H9 (cell line): ENCODE data around the gene ATG5. TPM values are rescaled to one million over a fixed set of nuclear protein-coding genes. Genes with fewer than 3 reads are reported as not detected.

ENCODE experiments used
- DNase-seq: peaks from one replicate; pipeline ENCODE4 v3.0.0-alpha.2; 2017
- H2AFZ ChIP-seq: one replicate; pipeline ENCODE4 v1.6.1; 2013; ENCODE audit warnings: mild to moderate bottlenecking, low read length, control low read depth, moderate library complexity
- H2AK5ac ChIP-seq: 2 replicates; pipeline ENCODE4 v1.6.1; 2013; ENCODE audit warnings: low read length, control low read depth, mixed read lengths; ENCODE audit not compliant: insufficient read length
- H2BK120ac ChIP-seq: one replicate; pipeline ENCODE4 v1.6.1; 2013; ENCODE audit warnings: low read depth, mild to moderate bottlenecking, low read length, control low read depth, inconsistent platforms; ENCODE audit not compliant: poor library complexity, severe bottlenecking
- H2BK12ac ChIP-seq: 2 replicates; pipeline ENCODE4 v1.6.1; 2013; ENCODE audit warnings: low read length, control low read depth, mixed read lengths, low read depth; ENCODE audit not compliant: insufficient read length
- H2BK15ac ChIP-seq: 2 replicates; pipeline ENCODE4 v1.6.1; 2013; ENCODE audit warnings: low read depth, low read length, control low read depth
- H2BK20ac ChIP-seq: one replicate; pipeline ENCODE4 v1.6.1; 2013; ENCODE audit warnings: low read depth, mild to moderate bottlenecking, low read length, control low read depth, inconsistent platforms; ENCODE audit not compliant: poor library complexity, severe bottlenecking
- H2BK5ac ChIP-seq: 2 replicates; pipeline ENCODE4 v1.6.1; 2013; ENCODE audit warnings: low read length, control low read depth, mixed read lengths; ENCODE audit not compliant: insufficient read length
- H3K14ac ChIP-seq: 2 replicates; pipeline ENCODE4 v1.6.1; 2013; ENCODE audit warnings: low read length, control low read depth; ENCODE audit not compliant: insufficient read depth
- H3K18ac ChIP-seq: 2 replicates; pipeline ENCODE4 v1.6.1; 2013; ENCODE audit warnings: low read depth, mild to moderate bottlenecking, mixed read lengths, low read length, control low read depth; ENCODE audit not compliant: insufficient read length
- H3K23ac ChIP-seq: 2 replicates; pipeline ENCODE4 v1.6.1; 2013; ENCODE audit warnings: low read length, control low read depth, mixed read lengths, low read depth; ENCODE audit not compliant: insufficient read length
- H3K23me2 ChIP-seq: 2 replicates; pipeline ENCODE4 v1.6.1; 2013; ENCODE audit warnings: low read depth, mild to moderate bottlenecking, mixed read lengths, low read length, control low read depth; ENCODE audit not compliant: insufficient read length, poor library complexity, severe bottlenecking
- H3K27ac ChIP-seq: 2 replicates; pipeline ENCODE4 v1.5.1; 2013; ENCODE audit warnings: low read length, control low read depth, mixed read lengths, low read depth; ENCODE audit not compliant: insufficient read length
- H3K27me3 ChIP-seq: 2 replicates; pipeline ENCODE4 v1.6.1; 2013; ENCODE audit warnings: low read length, control low read depth, inconsistent platforms; ENCODE audit not compliant: insufficient read depth
- H3K4ac ChIP-seq: 2 replicates; pipeline ENCODE4 v1.6.1; 2013; ENCODE audit warnings: low read depth, mild to moderate bottlenecking, control low read depth, inconsistent platforms, low read length, moderate library complexity
- H3K4me1 ChIP-seq: 2 replicates; pipeline ENCODE4 v1.6.1; 2013; ENCODE audit warnings: low read length, control low read depth, inconsistent platforms; ENCODE audit not compliant: insufficient read depth
- H3K4me2 ChIP-seq: 2 replicates; pipeline ENCODE4 v1.6.1; 2013; ENCODE audit warnings: low read length, control low read depth, mixed read lengths; ENCODE audit not compliant: insufficient read length, insufficient read depth
- H3K56ac ChIP-seq: 2 replicates; pipeline ENCODE4 v1.6.1; 2013; ENCODE audit warnings: low read depth, mild to moderate bottlenecking, mixed read lengths, low read length, control low read depth; ENCODE audit not compliant: insufficient read length
- H3K79me1 ChIP-seq: 2 replicates; pipeline ENCODE4 v1.6.1; 2013; ENCODE audit warnings: low read depth, mild to moderate bottlenecking, moderate library complexity, low read length, control low read depth, inconsistent platforms; ENCODE audit not compliant: insufficient read depth, poor library complexity, severe bottlenecking
- H3K79me2 ChIP-seq: 2 replicates; pipeline ENCODE4 v1.6.1; 2013; ENCODE audit warnings: low read length, control low read depth, inconsistent platforms; ENCODE audit not compliant: insufficient read depth
- H3K9ac ChIP-seq: 2 replicates; pipeline ENCODE4 v1.6.1; 2013; ENCODE audit warnings: low read length, control low read depth, mixed read lengths; ENCODE audit not compliant: insufficient read length; ENCODE audit errors: extremely low read depth
- H3K9me3 ChIP-seq: one replicate; pipeline ENCODE4 v1.6.1; 2013; ENCODE audit warnings: low read depth, low read length, inconsistent platforms; ENCODE audit not compliant: control insufficient read depth
- H3T11ph ChIP-seq: one replicate; pipeline ENCODE4 v1.6.1; 2013; ENCODE audit warnings: mild to moderate bottlenecking, low read length, control low read depth, inconsistent platforms
- H4K20me1 ChIP-seq: one replicate; pipeline ENCODE4 v1.6.1; 2013; ENCODE audit not compliant: control insufficient read depth, insufficient read length, insufficient read depth
- H4K5ac ChIP-seq: 2 replicates; pipeline ENCODE4 v1.6.1; 2013; ENCODE audit warnings: low read depth, mild to moderate bottlenecking, mixed read lengths, low read length, control low read depth; ENCODE audit not compliant: insufficient read length
- H4K8ac ChIP-seq: replicated peaks from 2 replicates; pipeline ENCODE4 v1.6.1; 2013; ENCODE audit warnings: low read length, control low read depth, mixed read lengths, low read depth; ENCODE audit not compliant: insufficient read length
- H4K91ac ChIP-seq: 2 replicates; pipeline ENCODE4 v1.6.1; 2013; ENCODE audit warnings: low read depth, mild to moderate bottlenecking, moderate library complexity, mixed read lengths, low read length, control low read depth; ENCODE audit not compliant: insufficient read length
- H3K27ac Mint-ChIP-seq, 3 experiments: 2 replicates in 2 of 3; 3 replicates in 1 of 3; pipeline ENCODE4 v1.8.0; 2020 to 2021; ENCODE audit warnings: mixed read lengths in 3 of 3, mild to moderate bottlenecking in 1 of 3, moderate library complexity in 1 of 3
- H3K27me3 Mint-ChIP-seq: 2 replicates; pipeline ENCODE4 v1.8.0; 2021; ENCODE audit warnings: low read depth, mild to moderate bottlenecking, moderate library complexity, mixed read lengths
- H3K36me3 Mint-ChIP-seq, 3 experiments: 2 replicates in 2 of 3; 3 replicates in 1 of 3; pipeline ENCODE4 v1.8.0; 2020 to 2021; ENCODE audit warnings: low read depth in 3 of 3, mixed read lengths in 3 of 3; ENCODE audit not compliant: insufficient read depth in 1 of 3
- H3K4me1 Mint-ChIP-seq, 2 experiments: 2 replicates each; pipeline ENCODE4 v1.8.0; 2020; ENCODE audit warnings: mixed read lengths in 2 of 2
- H3K4me3 Mint-ChIP-seq, 2 experiments: 2 replicates in 1 of 2; 3 replicates in 1 of 2; pipeline ENCODE4 v1.8.0; 2020 to 2021; ENCODE audit warnings: mild to moderate bottlenecking in 2 of 2, mixed read lengths in 2 of 2, moderate library complexity in 1 of 2
- H3K9me3 Mint-ChIP-seq, 2 experiments: 2 replicates in 1 of 2; 3 replicates in 1 of 2; pipeline ENCODE4 v1.8.0; 2020; ENCODE audit warnings: mild to moderate bottlenecking in 2 of 2, mixed read lengths in 2 of 2, moderate library complexity in 1 of 2
- WGBS: extraction: QIAGEN DNeasy Blood & Tissue Kit; methylation state at CpG from one replicate; pipeline ENCODE4 v1.1.7; 2013; ENCODE audit warnings: missing lambda C conversion rate, low lambda C conversion rate, mixed read lengths; ENCODE audit not compliant: insufficient read length; ENCODE audit errors: extremely low coverage; 5-methylcytosine and 5-hydroxymethylcytosine counted together
- total RNA-seq: library from RNA; stranded (reverse); gene quantifications from 2 replicates; pipeline ENCODE4 v1.2.1, GENCODE V29; 2021
- TF ChIP-seq, protein P1 (sequence below): fragments of 200-600 bp; sonication (generic); conservative IDR thresholded peaks from 3 replicates; pipeline ENCODE4 v1.8.0; 2021; ENCODE audit warnings: antibody characterized with exemption, mild to moderate bottlenecking

Gene ATG5
- total RNA-seq, 1 experiment from 2014 or later, result 36.7 TPM

DNA sequence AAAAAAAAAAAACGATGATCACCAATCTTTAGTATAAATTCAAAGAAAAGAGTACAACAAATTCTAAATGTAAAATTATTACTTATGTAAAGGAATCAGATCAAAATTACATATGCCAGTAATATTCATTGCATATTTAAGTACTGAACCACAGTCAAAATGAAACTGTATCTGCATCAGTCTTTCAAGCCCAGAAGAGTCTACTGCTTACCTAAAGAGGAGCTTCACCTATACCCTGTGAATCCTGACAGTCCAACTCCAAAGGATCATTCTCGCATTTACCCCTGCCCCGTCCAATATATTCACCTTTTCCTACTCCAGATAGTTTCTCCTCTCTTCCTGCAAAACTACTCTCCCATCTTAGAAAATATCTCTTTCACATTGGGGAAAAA, 9.2 kb downstream of the ATG5 start:
- Histone ChIP-seq H4K91ac (no peak overlapping the region), H2BK5ac (no peak overlapping the region), H4K20me1 (no peaks in the 10 kb centered on the region), H3K9me3 (no peaks in the 10 kb centered on the region), H3K4me1 (peaks cover under 1% of the 10 kb centered on the region; the same call in 1 of the 2 replicates), H2BK20ac (no peak overlapping the region), H2BK120ac (no peak overlapping the region), H4K8ac (no peak overlapping the region), H3K27me3 (no peaks in the 10 kb centered on the region), H3K14ac (no peak overlapping the region), H3K56ac (no peak overlapping the region), H3K4ac (no peak overlapping the region), H3K27ac (no peak overlapping the region), H2BK15ac (no peak overlapping the region), H3K23me2 (no peaks in the 10 kb centered on the region), H3K23ac (no peak overlapping the region), H2AK5ac (no peak overlapping the region), H2AFZ (no peak overlapping the region), H3T11ph (no peak overlapping the region), H3K4me2 (no peak overlapping the region), H3K79me1 (peaks cover 4% of the 10 kb centered on the region), H3K79me2 (peaks cover 7% of the 10 kb centered on the region; the same call in 1 of the 2 replicates), H2BK12ac (no peak overlapping the region), H3K9ac (no peak overlapping the region), H3K18ac (no peak overlapping the region), H4K5ac (no peak overlapping the region)
- TF ChIP-seq, protein P1, sequence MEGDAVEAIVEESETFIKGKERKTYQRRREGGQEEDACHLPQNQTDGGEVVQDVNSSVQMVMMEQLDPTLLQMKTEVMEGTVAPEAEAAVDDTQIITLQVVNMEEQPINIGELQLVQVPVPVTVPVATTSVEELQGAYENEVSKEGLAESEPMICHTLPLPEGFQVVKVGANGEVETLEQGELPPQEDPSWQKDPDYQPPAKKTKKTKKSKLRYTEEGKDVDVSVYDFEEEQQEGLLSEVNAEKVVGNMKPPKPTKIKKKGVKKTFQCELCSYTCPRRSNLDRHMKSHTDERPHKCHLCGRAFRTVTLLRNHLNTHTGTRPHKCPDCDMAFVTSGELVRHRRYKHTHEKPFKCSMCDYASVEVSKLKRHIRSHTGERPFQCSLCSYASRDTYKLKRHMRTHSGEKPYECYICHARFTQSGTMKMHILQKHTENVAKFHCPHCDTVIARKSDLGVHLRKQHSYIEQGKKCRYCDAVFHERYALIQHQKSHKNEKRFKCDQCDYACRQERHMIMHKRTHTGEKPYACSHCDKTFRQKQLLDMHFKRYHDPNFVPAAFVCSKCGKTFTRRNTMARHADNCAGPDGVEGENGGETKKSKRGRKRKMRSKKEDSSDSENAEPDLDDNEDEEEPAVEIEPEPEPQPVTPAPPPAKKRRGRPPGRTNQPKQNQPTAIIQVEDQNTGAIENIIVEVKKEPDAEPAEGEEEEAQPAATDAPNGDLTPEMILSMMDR, result no peak
- Mint-ChIP-seq H3K4me1 (peaks cover 2 to 6% of the 10 kb centered on the region in 2 experiments; a peak in 2 of 4 replicates), H3K27me3 (no peaks in the 10 kb centered on the region), H3K27ac (peak overlapping the region in 1 of 3 experiments; percentile 1; a peak in 2 of 7 replicates), H3K4me3 (no peak overlapping the region), H3K9me3 (no peaks in the 10 kb centered on the region), H3K36me3 (peaks cover 2 to 24% (median 17%) of the 10 kb centered on the region in 3 experiments; a peak in 5 of 7 replicates)
- DNase-seq, result no peak
- WGBS, result no CpG with 5 or more reads among the region's 3 CpGs
